ENCODE results near the gene RO60. TPM values are rescaled to one million over a fixed set of nuclear protein-coding genes. Genes with fewer than 3 reads are reported as not detected.

The RO60 gene
- polyA plus RNA-seq (2012; ENCODE audit: low read depth, missing spikeins) = 14.8 TPM

DNA sequence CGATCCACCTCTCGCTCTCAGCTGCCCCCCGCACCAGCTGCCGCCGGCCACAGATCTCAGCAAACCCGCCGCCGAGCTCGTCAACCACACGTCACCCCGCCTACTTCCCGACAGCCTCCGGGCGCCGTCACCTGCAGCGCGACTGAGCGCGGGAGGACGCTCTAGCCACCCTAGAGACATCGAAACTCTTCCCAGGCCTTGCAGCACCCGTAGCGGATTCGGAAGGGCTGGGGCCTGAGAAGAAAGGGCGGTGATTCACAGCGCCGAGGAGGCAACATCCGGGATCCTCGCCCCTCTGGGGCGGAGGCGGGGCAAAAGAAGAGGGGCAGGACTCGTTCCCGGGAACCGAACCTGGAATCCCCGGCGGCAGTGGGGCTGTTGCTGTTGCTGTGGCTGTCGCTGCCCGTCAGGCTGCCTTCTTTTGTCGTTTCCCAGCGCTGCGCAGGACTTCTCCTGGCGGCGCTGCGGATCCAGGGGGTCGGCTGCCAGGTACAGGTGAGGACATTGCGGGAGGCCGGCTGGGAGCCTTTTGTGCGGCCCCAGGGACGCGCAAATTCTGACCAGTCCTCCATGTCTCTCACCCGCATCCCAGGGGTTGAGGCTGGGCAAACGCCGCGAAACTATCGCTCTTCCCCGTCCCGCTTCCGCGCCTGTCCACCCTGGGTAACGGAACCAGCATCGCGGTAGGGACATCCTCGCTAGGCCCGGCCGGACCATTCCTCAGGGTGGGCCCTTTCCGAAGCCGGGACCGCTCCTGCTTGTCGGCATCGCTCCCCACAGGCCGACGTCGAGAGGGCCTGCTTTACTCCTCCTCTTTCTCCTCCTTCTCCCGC lies at the start of gene RO60, which contains the start of gene UCHL5:
Gene RO60, plus strand, starts transcription at position 331 of the 833 bp plus-strand sequence. CDS start 9,443 bp downstream, outside the sequence.
Gene UCHL5, minus strand, starts transcription at position 79 of the 833 bp plus-strand sequence. CDS start 100 bp downstream, outside the sequence.
- DNase-seq (ENCODE audit: insufficient read length, low spot score) (peak; percentile 72), FAIRE-seq (peak; percentile 96)
- TF ChIP-seq POLR2A (IDR thresholded peaks at IDR 0.05; ENCODE audit: low read depth, low read length) (peak; percentile 93), POU2F2 (IDR thresholded peaks at IDR 0.05; ENCODE audit: low read depth, low read length) (peak; percentile 83), TAF1 (IDR thresholded peaks at IDR 0.05; ENCODE audit: low read depth, low read length) (peak; percentile 74), SPI1 (IDR thresholded peaks at IDR 0.05; ENCODE audit: low read depth, low read length) (no peak), POLR2AphosphoS5 (IDR thresholded peaks at IDR 0.05; ENCODE audit: low read depth, low read length) (peak; percentile 91), PAX5 (IDR thresholded peaks at IDR 0.05; ENCODE audit: insufficient read depth, low read length, severe bottlenecking) (no peak)

DNA sequence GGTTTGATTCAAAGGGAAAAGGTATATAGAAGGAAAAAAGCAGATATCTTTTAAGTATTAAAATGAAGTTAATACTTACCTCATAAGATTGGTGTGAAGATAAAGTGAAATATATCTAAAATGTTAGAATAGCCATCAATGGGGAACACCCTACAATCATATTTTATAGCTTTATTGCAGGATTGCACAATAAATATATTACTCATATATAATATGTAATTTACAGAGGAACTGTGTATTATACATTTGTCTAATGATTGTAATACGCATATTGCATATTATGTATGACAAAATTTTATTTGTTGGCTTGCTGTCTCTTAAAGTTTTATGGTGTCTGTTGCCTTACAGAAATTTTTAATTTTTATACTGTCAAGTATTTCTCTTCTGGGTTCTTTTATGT lies 48.0 kb upstream of the RO60 start:
- no peak for DNase-seq (ENCODE audit: insufficient read length, low spot score)
- TF ChIP-seq TAF1 (IDR thresholded peaks at IDR 0.05; ENCODE audit: low read depth, low read length) = no peak
- no peak for TF ChIP-seq POLR2A (IDR thresholded peaks at IDR 0.05; ENCODE audit: low read depth, low read length)
- no peak for TF ChIP-seq PAX5 (IDR thresholded peaks at IDR 0.05; ENCODE audit: insufficient read depth, low read length, severe bottlenecking)
- no peak for TF ChIP-seq POU2F2 (IDR thresholded peaks at IDR 0.05; ENCODE audit: low read depth, low read length)
- TF ChIP-seq SPI1 (IDR thresholded peaks at IDR 0.05; ENCODE audit: low read depth, low read length) = no peak
- TF ChIP-seq POLR2AphosphoS5 (IDR thresholded peaks at IDR 0.05; ENCODE audit: low read depth, low read length) = no peak
- FAIRE-seq = no peak

DNA sequence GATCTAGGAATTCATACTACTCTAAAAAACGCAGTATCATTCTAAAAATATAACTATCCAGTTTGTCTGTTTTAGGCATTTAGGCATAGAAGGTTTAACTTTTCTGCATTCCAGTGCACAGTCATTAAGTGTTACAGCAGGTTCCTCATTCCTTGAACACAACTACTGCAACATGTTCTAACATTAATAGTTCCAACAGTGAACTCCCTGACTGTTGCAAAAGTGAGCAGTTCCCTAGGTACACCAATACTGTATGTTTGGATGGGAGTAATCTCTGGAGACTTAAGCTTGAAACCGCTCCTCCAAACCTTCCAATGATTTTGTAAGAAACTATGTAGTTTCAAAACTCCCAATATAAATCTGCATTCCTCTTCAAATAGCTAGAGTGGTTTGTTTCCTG lies 46.4 kb upstream of the RO60 start:
- TF ChIP-seq POLR2AphosphoS5 (IDR thresholded peaks at IDR 0.05; ENCODE audit: low read depth, low read length) (no peak), POLR2A (IDR thresholded peaks at IDR 0.05; ENCODE audit: low read depth, low read length) (no peak), POU2F2 (IDR thresholded peaks at IDR 0.05; ENCODE audit: low read depth, low read length) (no peak), TAF1 (IDR thresholded peaks at IDR 0.05; ENCODE audit: low read depth, low read length) (no peak), PAX5 (IDR thresholded peaks at IDR 0.05; ENCODE audit: insufficient read depth, low read length, severe bottlenecking) (no peak), SPI1 (IDR thresholded peaks at IDR 0.05; ENCODE audit: low read depth, low read length) (no peak)
- FAIRE-seq (no peak), DNase-seq (ENCODE audit: insufficient read length, low spot score) (no peak)

DNA sequence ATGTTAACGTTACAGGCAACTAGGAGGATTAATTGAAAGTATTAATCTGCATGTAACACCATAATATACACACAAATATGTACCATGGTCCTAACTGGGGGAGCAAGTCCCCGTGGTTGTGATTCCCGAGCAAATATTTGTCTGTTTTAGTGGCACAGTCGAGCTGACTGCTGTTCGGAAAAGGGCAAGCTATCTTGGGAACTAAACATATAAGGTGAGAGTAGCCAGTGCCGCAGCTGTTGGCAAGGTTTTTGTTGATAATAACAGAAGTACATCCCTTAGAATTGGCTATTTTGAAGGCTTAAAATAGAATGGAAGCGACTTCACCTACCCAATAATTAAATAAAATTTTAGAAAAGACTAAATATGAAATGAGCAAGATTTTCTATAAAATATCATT lies 45.7 kb upstream of the RO60 start:
- TF ChIP-seq POLR2AphosphoS5 (IDR thresholded peaks at IDR 0.05; ENCODE audit: low read depth, low read length) (no peak), POU2F2 (IDR thresholded peaks at IDR 0.05; ENCODE audit: low read depth, low read length) (no peak), POLR2A (IDR thresholded peaks at IDR 0.05; ENCODE audit: low read depth, low read length) (no peak), SPI1 (IDR thresholded peaks at IDR 0.05; ENCODE audit: low read depth, low read length) (no peak), PAX5 (IDR thresholded peaks at IDR 0.05; ENCODE audit: insufficient read depth, low read length, severe bottlenecking) (no peak), TAF1 (IDR thresholded peaks at IDR 0.05; ENCODE audit: low read depth, low read length) (no peak)
- no peak for FAIRE-seq
- no peak for DNase-seq (ENCODE audit: insufficient read length, low spot score)

DNA sequence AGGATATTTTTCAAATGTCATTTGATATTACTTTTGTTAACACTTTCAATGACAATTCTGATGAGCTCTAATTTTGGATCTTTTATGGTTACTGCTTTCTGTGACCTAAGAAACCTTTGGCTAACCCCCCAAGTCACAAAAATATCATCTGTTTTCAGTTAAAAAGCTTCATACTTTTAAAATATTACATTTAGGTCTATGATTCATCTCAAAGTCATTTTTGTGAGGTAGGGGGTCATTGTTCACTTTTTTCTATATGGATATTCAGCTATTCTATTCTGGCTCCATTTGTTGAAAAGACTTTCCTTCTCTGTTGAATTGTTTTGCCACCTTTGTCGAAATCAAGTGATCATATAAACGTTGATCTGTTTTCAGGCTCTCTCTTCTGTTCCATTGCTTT lies 45.0 kb upstream of the RO60 start:
- FAIRE-seq = no peak
- DNase-seq (ENCODE audit: insufficient read length, low spot score) = no peak
- TF ChIP-seq TAF1 (IDR thresholded peaks at IDR 0.05; ENCODE audit: low read depth, low read length) (no peak), POU2F2 (IDR thresholded peaks at IDR 0.05; ENCODE audit: low read depth, low read length) (no peak), POLR2AphosphoS5 (IDR thresholded peaks at IDR 0.05; ENCODE audit: low read depth, low read length) (no peak), SPI1 (IDR thresholded peaks at IDR 0.05; ENCODE audit: low read depth, low read length) (no peak)

DNA sequence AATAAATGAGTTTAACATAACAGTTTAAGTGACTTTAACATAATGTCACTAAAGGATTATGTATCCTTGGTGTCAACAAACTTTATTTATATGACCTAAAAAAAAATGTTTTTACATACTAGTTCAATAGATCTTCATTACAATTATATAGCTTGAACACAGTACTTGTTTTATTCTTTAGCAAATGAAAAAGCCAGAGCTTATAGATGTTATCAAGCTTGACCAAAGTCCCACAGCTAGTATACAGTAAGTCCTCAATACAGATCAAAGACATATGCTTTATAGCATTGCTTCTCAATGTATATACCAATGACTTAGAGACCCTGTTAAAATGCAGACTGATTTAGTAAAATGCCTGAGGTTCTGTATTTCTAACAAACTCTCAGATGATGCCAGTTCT lies 42.6 kb upstream of the RO60 start:
- DNase-seq (ENCODE audit: insufficient read length, low spot score) (no peak), FAIRE-seq (no peak)
- TF ChIP-seq POLR2A (IDR thresholded peaks at IDR 0.05; ENCODE audit: low read depth, low read length) = no peak
- TF ChIP-seq POU2F2 (IDR thresholded peaks at IDR 0.05; ENCODE audit: low read depth, low read length) = no peak
- TF ChIP-seq TAF1 (IDR thresholded peaks at IDR 0.05; ENCODE audit: low read depth, low read length) = no peak
- no peak for TF ChIP-seq PAX5 (IDR thresholded peaks at IDR 0.05; ENCODE audit: insufficient read depth, low read length, severe bottlenecking)
- TF ChIP-seq SPI1 (IDR thresholded peaks at IDR 0.05; ENCODE audit: low read depth, low read length) = no peak

DNA sequence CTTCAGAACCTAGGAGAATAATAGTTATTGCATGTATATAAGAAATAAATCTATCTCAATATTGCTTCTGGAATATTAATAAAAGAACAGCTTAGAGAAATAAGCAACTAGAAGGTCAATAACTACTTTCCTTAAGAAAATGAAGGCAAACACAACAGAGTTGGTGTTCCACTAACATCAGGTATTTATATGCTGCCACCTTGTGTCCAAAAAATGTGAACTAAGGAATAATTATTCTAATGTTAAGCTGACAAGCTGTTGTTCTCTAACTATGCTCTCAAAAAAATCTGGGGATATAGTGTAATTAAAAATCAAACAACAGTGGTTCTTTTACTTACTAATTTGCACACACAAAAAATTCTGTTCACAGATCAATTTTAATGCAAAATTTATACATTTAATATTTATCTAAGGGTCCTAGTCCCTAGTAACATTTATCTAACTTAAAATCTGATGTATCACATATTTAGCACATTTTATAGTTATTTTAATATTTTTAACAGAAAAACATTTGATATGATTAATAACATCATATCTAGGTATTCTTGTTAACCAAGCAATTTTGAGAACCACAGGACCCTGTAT lies 39.9 kb upstream of the RO60 start:
- FAIRE-seq (no peak), DNase-seq (ENCODE audit: insufficient read length, low spot score) (no peak)
- TF ChIP-seq POU2F2 (IDR thresholded peaks at IDR 0.05; ENCODE audit: low read depth, low read length) = no peak
- TF ChIP-seq SPI1 (IDR thresholded peaks at IDR 0.05; ENCODE audit: low read depth, low read length) = no peak
- TF ChIP-seq POLR2AphosphoS5 (IDR thresholded peaks at IDR 0.05; ENCODE audit: low read depth, low read length) = no peak
- no peak for TF ChIP-seq PAX5 (IDR thresholded peaks at IDR 0.05; ENCODE audit: insufficient read depth, low read length, severe bottlenecking)
- no peak for TF ChIP-seq TAF1 (IDR thresholded peaks at IDR 0.05; ENCODE audit: low read depth, low read length)
- no peak for TF ChIP-seq POLR2A (IDR thresholded peaks at IDR 0.05; ENCODE audit: low read depth, low read length)

DNA sequence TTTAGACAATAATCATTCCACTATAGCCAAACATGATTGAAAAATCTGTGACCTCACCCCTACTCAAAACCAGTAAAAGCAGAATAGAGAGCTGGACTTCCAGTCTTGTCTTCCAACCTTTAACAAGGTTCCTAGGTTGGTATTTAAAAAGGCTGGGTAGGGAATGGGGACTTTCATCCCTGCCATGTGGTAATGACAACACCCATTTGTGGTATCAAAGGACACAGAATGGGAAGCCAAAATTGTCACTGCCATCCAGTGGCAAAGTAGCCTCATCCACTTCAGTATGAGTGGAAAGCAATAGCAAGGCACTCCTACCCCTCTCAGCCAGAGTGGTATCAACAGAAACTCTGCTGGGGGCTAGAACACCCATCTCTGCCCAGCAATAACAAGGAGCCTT lies 34.2 kb upstream of the RO60 start:
- no peak for FAIRE-seq
- no peak for DNase-seq (ENCODE audit: insufficient read length, low spot score)
- TF ChIP-seq POLR2A (IDR thresholded peaks at IDR 0.05; ENCODE audit: low read depth, low read length) = no peak
- TF ChIP-seq TAF1 (IDR thresholded peaks at IDR 0.05; ENCODE audit: low read depth, low read length) = no peak
- TF ChIP-seq POU2F2 (IDR thresholded peaks at IDR 0.05; ENCODE audit: low read depth, low read length) = no peak
- no peak for TF ChIP-seq POLR2AphosphoS5 (IDR thresholded peaks at IDR 0.05; ENCODE audit: low read depth, low read length)
- no peak for TF ChIP-seq PAX5 (IDR thresholded peaks at IDR 0.05; ENCODE audit: insufficient read depth, low read length, severe bottlenecking)

DNA sequence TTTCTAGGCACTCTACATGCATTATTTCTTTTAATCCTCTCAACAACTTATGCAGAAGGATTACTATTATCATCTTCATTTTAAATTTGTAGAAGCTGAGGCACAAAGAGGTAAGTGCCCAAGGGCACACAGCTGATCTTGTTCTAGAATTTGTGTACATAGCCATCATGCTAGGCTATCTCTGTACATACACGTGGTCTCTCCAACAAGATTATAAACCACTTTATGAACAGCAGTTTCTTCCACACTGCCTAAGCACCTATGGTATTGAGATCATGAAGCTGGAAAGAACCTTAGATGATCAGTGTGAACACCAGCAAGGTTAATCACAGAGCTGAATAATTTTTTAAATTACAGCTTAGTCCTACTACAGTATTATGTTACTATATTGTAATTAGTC lies 29.1 kb upstream of the RO60 start:
- peak; percentile 65 for FAIRE-seq
- DNase-seq (ENCODE audit: insufficient read length, low spot score) = no peak
- TF ChIP-seq SPI1 (IDR thresholded peaks at IDR 0.05; ENCODE audit: low read depth, low read length) (no peak), TAF1 (IDR thresholded peaks at IDR 0.05; ENCODE audit: low read depth, low read length) (no peak), POU2F2 (IDR thresholded peaks at IDR 0.05; ENCODE audit: low read depth, low read length) (no peak), POLR2A (IDR thresholded peaks at IDR 0.05; ENCODE audit: low read depth, low read length) (no peak), PAX5 (IDR thresholded peaks at IDR 0.05; ENCODE audit: insufficient read depth, low read length, severe bottlenecking) (no peak)

All from GM12891 (cell line).